Ishikawa (cell line): ENCODE results near the gene PHLDA3.

Source experiments
- EP300 ChIP-seq: IDR thresholded peaks from 2 replicates; pipeline ENCODE4 v1.6.1; 2012; ENCODE audit warnings: borderline replicate concordance
- RAD21 ChIP-seq: IDR thresholded peaks from 2 replicates; pipeline ENCODE4 v1.6.1; 2012; ENCODE audit warnings: low read depth
- TAF1 ChIP-seq: IDR thresholded peaks from 2 replicates; pipeline ENCODE4 v1.6.1; 2012; ENCODE audit warnings: low read depth, mild to moderate bottlenecking
- TCF12 ChIP-seq: IDR thresholded peaks from 2 replicates; pipeline ENCODE4 v1.6.1; 2012; ENCODE audit warnings: low read depth
- TF ChIP-seq, protein P1 (sequence below): IDR thresholded peaks from 2 replicates; pipeline ENCODE4 v1.6.1; 2012; ENCODE audit warnings: low read depth, mild to moderate bottlenecking

DNA sequence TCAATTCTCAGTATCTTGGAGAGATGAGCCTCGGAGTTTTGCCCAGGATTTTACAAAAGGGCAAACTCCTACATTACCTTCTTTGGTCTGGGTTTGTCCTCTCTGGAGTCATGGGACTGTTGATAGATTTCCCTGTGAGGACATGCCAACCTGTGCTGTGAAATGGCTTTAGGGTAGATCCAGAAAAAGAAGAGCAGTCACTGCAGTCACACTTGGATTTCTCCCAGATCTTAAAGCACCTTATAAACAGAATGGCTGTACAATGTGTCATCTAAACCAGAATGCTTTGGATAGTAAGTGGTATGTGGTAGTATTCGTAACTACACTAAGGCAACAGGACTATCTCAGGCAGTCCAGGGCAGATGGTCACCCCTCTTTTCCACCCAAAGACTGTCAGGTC lies 39.8 kb upstream of the PHLDA3 start:
- no peak for TF ChIP-seq EP300
- TF ChIP-seq, protein P1, sequence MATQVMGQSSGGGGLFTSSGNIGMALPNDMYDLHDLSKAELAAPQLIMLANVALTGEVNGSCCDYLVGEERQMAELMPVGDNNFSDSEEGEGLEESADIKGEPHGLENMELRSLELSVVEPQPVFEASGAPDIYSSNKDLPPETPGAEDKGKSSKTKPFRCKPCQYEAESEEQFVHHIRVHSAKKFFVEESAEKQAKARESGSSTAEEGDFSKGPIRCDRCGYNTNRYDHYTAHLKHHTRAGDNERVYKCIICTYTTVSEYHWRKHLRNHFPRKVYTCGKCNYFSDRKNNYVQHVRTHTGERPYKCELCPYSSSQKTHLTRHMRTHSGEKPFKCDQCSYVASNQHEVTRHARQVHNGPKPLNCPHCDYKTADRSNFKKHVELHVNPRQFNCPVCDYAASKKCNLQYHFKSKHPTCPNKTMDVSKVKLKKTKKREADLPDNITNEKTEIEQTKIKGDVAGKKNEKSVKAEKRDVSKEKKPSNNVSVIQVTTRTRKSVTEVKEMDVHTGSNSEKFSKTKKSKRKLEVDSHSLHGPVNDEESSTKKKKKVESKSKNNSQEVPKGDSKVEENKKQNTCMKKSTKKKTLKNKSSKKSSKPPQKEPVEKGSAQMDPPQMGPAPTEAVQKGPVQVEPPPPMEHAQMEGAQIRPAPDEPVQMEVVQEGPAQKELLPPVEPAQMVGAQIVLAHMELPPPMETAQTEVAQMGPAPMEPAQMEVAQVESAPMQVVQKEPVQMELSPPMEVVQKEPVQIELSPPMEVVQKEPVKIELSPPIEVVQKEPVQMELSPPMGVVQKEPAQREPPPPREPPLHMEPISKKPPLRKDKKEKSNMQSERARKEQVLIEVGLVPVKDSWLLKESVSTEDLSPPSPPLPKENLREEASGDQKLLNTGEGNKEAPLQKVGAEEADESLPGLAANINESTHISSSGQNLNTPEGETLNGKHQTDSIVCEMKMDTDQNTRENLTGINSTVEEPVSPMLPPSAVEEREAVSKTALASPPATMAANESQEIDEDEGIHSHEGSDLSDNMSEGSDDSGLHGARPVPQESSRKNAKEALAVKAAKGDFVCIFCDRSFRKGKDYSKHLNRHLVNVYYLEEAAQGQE: no peak
- no peak for TF ChIP-seq RAD21
- TF ChIP-seq TAF1: no peak
- TF ChIP-seq TCF12: no peak
